Activated CD4-positive, alpha-beta T cell treated with anti-CD3 and anti-CD28 coated beads, Interleukin-2, amount 10 ng/mL, durations not matched to agents 7 days and 5 days (primary cell): ENCODE results near the gene LRRC1. TPM values are rescaled to one million over a fixed set of nuclear protein-coding genes. Genes with fewer than 3 reads are reported as not detected.

Source experiments
- CTCF ChIA-PET: fragments of 350-600 bp; sonication (Branson Sonifier 250); formaldehyde crosslinking; loops from one replicate; lab custom pipeline; 2021; ENCODE audit warnings: antibody characterized with exemption; lab: Charles Lee
- POLR2A ChIA-PET: fragments of 350-600 bp; sonication (Branson Sonifier 250); formaldehyde crosslinking; loops from one replicate; lab custom pipeline; 2021; ENCODE audit warnings: antibody characterized with exemption; lab: Charles Lee
- DNase-seq: peaks from one replicate; pipeline ENCODE4 v3.0.0-alpha.2; 2020
- H3K27ac Mint-ChIP-seq: one replicate; pipeline ENCODE4 v1.8.0; 2021; ENCODE audit warnings: mild to moderate bottlenecking, moderate library complexity, mixed read lengths
- H3K27me3 Mint-ChIP-seq: one replicate; pipeline ENCODE4 v1.8.0; 2021; ENCODE audit warnings: mixed read lengths
- H3K36me3 Mint-ChIP-seq: one replicate; pipeline ENCODE4 v1.8.0; 2021; ENCODE audit warnings: low read depth, mixed read lengths
- H3K4me1 Mint-ChIP-seq: one replicate; pipeline ENCODE4 v1.8.0; 2021; ENCODE audit warnings: mixed read lengths
- H3K4me3 Mint-ChIP-seq: one replicate; pipeline ENCODE4 v1.8.0; 2021; ENCODE audit warnings: mild to moderate bottlenecking, moderate library complexity, mixed read lengths
- H3K9me3 Mint-ChIP-seq: one replicate; pipeline ENCODE4 v1.8.0; 2021; ENCODE audit warnings: mixed read lengths
- total RNA-seq, 2 experiments: library from RNA; stranded (reverse); gene quantifications; one replicate each; pipeline ENCODE4 v1.2.3, GENCODE V29; 2021

LRRC1 gene
- total RNA-seq, 2 experiments from 2014 or later, result 3.6 to 3.7 TPM

- ChIA-PET POLR2A (no interaction called here), CTCF (no interaction called here)
- Mint-ChIP-seq H3K27me3 (peaks cover 15% of the 10 kb centered on the region), H3K27ac (no peak overlapping the region), H3K9me3 (no peaks in the 10 kb centered on the region), H3K36me3 (no peaks in the 10 kb centered on the region), H3K4me1 (no peaks in the 10 kb centered on the region), H3K4me3 (no peak overlapping the region)
- no peak for DNase-seq
These were observed 164.9 kb downstream of the LRRC1 start for GRCh38 chr6:53959717-53960116.

- H3K9me3 Mint-ChIP-seq, result no peaks in the 10 kb centered on the region
- no peaks in the 10 kb centered on the region for H3K4me1 Mint-ChIP-seq
- no peaks in the 10 kb centered on the region for H3K36me3 Mint-ChIP-seq
- no peak overlapping the region for H3K27ac Mint-ChIP-seq
- no peak overlapping the region for H3K4me3 Mint-ChIP-seq
- CTCF ChIA-PET, result interaction anchor here (0.5 to 0.6 kb wide), 2 partner anchors 253 to 1835 kb away, joined by 3 read pairs; no protein-coding TSS in a partner anchor
- DNase-seq, result no peak
- H3K27me3 Mint-ChIP-seq, result peaks cover 12% of the 10 kb centered on the region
- POLR2A ChIA-PET, result no interaction called here
These were observed 165.5 kb downstream of the LRRC1 start for GRCh38 chr6:53960311-53960710.

- ChIA-PET POLR2A (no interaction called here), CTCF (no interaction called here)
- Mint-ChIP-seq H3K36me3 (no peaks in the 10 kb centered on the region), H3K9me3 (no peaks in the 10 kb centered on the region), H3K4me3 (no peak overlapping the region), H3K4me1 (no peaks in the 10 kb centered on the region), H3K27me3 (peaks cover 11% of the 10 kb centered on the region), H3K27ac (no peak overlapping the region)
- DNase-seq, result no peak
These were observed 167.0 kb downstream of the LRRC1 start for GRCh38 chr6:53961679-53962370.

GRCh38 chr6:53962646-53963045 is 167.8 kb downstream of the LRRC1 start:
- H3K4me3 Mint-ChIP-seq, result no peak overlapping the region
- no peaks in the 10 kb centered on the region for H3K36me3 Mint-ChIP-seq
- no peaks in the 10 kb centered on the region for H3K9me3 Mint-ChIP-seq
- no peaks in the 10 kb centered on the region for H3K4me1 Mint-ChIP-seq
- ChIA-PET POLR2A (no interaction called here), CTCF (no interaction called here)
- DNase-seq, result no peak
- H3K27ac Mint-ChIP-seq, result no peak overlapping the region
- H3K27me3 Mint-ChIP-seq, result peaks cover 8% of the 10 kb centered on the region

- peaks cover 8% of the 10 kb centered on the region for H3K27me3 Mint-ChIP-seq
- no peak overlapping the region for H3K4me3 Mint-ChIP-seq
- no peak overlapping the region for H3K27ac Mint-ChIP-seq
- DNase-seq, result no peak
- ChIA-PET CTCF (no interaction called here), POLR2A (no interaction called here)
- H3K36me3 Mint-ChIP-seq, result no peaks in the 10 kb centered on the region
- H3K9me3 Mint-ChIP-seq, result no peaks in the 10 kb centered on the region
- no peaks in the 10 kb centered on the region for H3K4me1 Mint-ChIP-seq
These were observed 172.6 kb downstream of the LRRC1 start for GRCh38 chr6:53967415-53967814.

Other genes starting within 250 kb of the LRRC1 start
- 10 to 100 TPM; 21.0 to 23.8 TPM for gene GCLC, start 249.9 kb upstream of the LRRC1 start, total RNA-seq
- gene KLHL31, start 129.2 kb upstream of the LRRC1 start, total RNA-seq, result under 1 TPM; 0.07 to 0.15 TPM